K562 (cell line): ENCODE measurements around the gene SLC25A11. TPM values are rescaled to one million over a fixed set of nuclear protein-coding genes. Genes with fewer than 3 reads are reported as not detected.

Source experiments
- ATAC-seq: fragments of 200-7000 bp; cut with Tn5 transposase; 3 replicates; pipeline ENCODE4 v1.9.1; 2020; ENCODE audit warnings: moderate library complexity
- BruUV-seq: library from RNA; stranded (reverse); fragments of 400-500 nt; replicated peaks from 2 replicates; lab custom pipeline; 2021; lab: Mats Ljungman, UMichigan
- CTCF ChIA-PET: fragments of 300-600 bp; formaldehyde crosslinking; extraction: SDS; loops from one replicate; lab custom pipeline; 2021; ENCODE audit warnings: low intra/inter-chr PET ratio; lab: Yijun Ruan, JAX
- POLR2A ChIA-PET: fragments of 300-600, 350-650 bp; sonication (Branson Sonifier 250); formaldehyde crosslinking; extraction: SDS; loops from one replicate; lab custom pipeline; 2021; ENCODE audit warnings: antibody characterized with exemption, inconsistent platforms; lab: Yijun Ruan, JAX
- DNase-seq, 4 experiments: peaks; one replicate each; pipeline versions ENCODE4 v3.0.0 to v3.0.0-alpha.2; 2011 to 2018; ENCODE audit warnings: low spot score in 3 of 4, mixed read lengths in 3 of 4; ENCODE audit errors: extremely low read depth in 1 of 4
- FAIRE-seq: peaks from 2 replicates; lab custom pipeline; 2011; peaks lifted over from hg19 to GRCh38; lab: Jason Lieb, UNC
- H2AFZ ChIP-seq: 2 replicates; pipeline ENCODE4 v1.6.0; 2011; ENCODE audit warnings: low read depth, low read length, control low read depth, inconsistent platforms
- H3K27ac ChIP-seq: fragments of 200-600 bp; 3 replicates; pipeline ENCODE4 v1.8.0; 2011; ENCODE audit warnings: low read depth, mild to moderate bottlenecking, control low read depth, inconsistent platforms, low read length, moderate library complexity, mixed read lengths; ENCODE audit errors: extremely low read depth
- H3K27me3 ChIP-seq, 2 experiments: fragments of 300-600 bp in 1 of 2; 2 replicates in 1 of 2; 3 replicates in 1 of 2; pipeline versions ENCODE4 v1.6.0 to v1.8.0; 2011; ENCODE audit warnings: inconsistent platforms in 2 of 2, low read length in 2 of 2, mild to moderate bottlenecking in 1 of 2, mixed read lengths in 1 of 2, moderate library complexity in 1 of 2; ENCODE audit not compliant: control insufficient read depth in 2 of 2, insufficient read depth in 2 of 2
- H3K36me3 ChIP-seq: fragments of 300-600 bp; 3 replicates; pipeline ENCODE4 v1.8.0; 2011; ENCODE audit warnings: mild to moderate bottlenecking, low read length, inconsistent platforms; ENCODE audit not compliant: control insufficient read depth, insufficient read depth
- H3K4me1 ChIP-seq, 2 experiments: fragments of 200-600 bp in 1 of 2; replicated peaks in 1 of 2; 2 replicates in 1 of 2; 3 replicates in 1 of 2; pipeline versions ENCODE4 v1.5.1 to v1.8.0; 2011; ENCODE audit warnings: inconsistent platforms in 2 of 2, low read length in 2 of 2, mild to moderate bottlenecking in 1 of 2, mixed read lengths in 1 of 2, moderate library complexity in 1 of 2; ENCODE audit not compliant: control insufficient read depth in 2 of 2, insufficient read depth in 2 of 2
- H3K4me2 ChIP-seq: 2 replicates; pipeline ENCODE4 v1.6.1; 2011; ENCODE audit warnings: low read length, control low read depth, inconsistent platforms, mixed read lengths; ENCODE audit not compliant: insufficient read depth
- H3K4me3 ChIP-seq: fragments of 200-600 bp; sonication (generic), shearing (Covaris generic); 2 replicates; pipeline ENCODE4 v1.5.1; 2016; ENCODE audit warnings: control low read depth, inconsistent platforms
- H3K79me2 ChIP-seq: fragments of 200-600 bp; 3 replicates; pipeline ENCODE4 v1.8.0; 2011; ENCODE audit warnings: low read length, inconsistent platforms; ENCODE audit not compliant: control insufficient read depth, insufficient read depth
- H3K9ac ChIP-seq, 2 experiments: 2 replicates each; pipeline versions ENCODE4 v1.6.0 to v1.6.1; 2011; ENCODE audit warnings: low read depth in 2 of 2, low read length in 2 of 2, control low read depth in 1 of 2, inconsistent platforms in 1 of 2, mild to moderate bottlenecking in 1 of 2, mixed read lengths in 1 of 2; ENCODE audit not compliant: insufficient read depth in 1 of 2
- H3K9me1 ChIP-seq: one replicate; pipeline ENCODE4 v1.6.0; 2011; ENCODE audit warnings: inconsistent platforms, mild to moderate bottlenecking, low read length, moderate library complexity; ENCODE audit not compliant: control insufficient read depth, insufficient read depth
- H3K9me3 ChIP-seq: replicated peaks from 2 replicates; pipeline ENCODE4 v1.5.1; 2011; ENCODE audit warnings: low read depth, low read length, inconsistent platforms; ENCODE audit not compliant: control insufficient read depth, insufficient read depth
- H4K20me1 ChIP-seq: replicated peaks from 2 replicates; pipeline ENCODE4 v1.6.1; 2011; ENCODE audit warnings: low read length, inconsistent platforms, mixed read lengths; ENCODE audit not compliant: control insufficient read depth, insufficient read depth
- POLR2G ChIP-seq: fragments of 200-400 bp; formaldehyde crosslinking; IDR thresholded peaks from 2 replicates; pipeline ENCODE4 v1.6.1; 2017; ENCODE audit warnings: low read depth, mild to moderate bottlenecking, antibody characterized with exemption, low read length, moderate library complexity
- XRCC4 ChIP-seq: IDR thresholded peaks from one replicate; pipeline ENCODE4 v1.6.1; 2011; ENCODE audit not compliant: insufficient read depth, insufficient read length; ENCODE audit errors: extremely low read depth
- WGBS: fragments of 100-300 bp; shearing (Covaris generic); methylation state at CpG from one replicate; pipeline ENCODE4 v1.1.6; 2016; ENCODE audit warnings: low coverage, mixed read lengths; ENCODE audit not compliant: insufficient coverage; ENCODE audit errors: missing lambda C conversion rate; 5-methylcytosine and 5-hydroxymethylcytosine counted together
- in situ Hi-C: fragments of 300-500 bp; cut with MboI; formaldehyde crosslinking; loops from 4 replicates; pipeline ENCODE4 v1.15.0; 2018; ENCODE audit warnings: inconsistent platforms, mixed read lengths
- intact Hi-C: fragments of 100-400 bp; cut with micrococcal nuclease; formaldehyde crosslinking; loops from 2 replicates; pipeline ENCODE4 v1.14.2; 2022
- polyA plus RNA-seq, 8 experiments: library from polyadenylated mRNA; depleted of rRNA in 4 of 8; stranded (reverse) in 5 of 8; unstranded in 3 of 8; fragments of >200 nt; fragmentation: Nextera tagmentation in 2 of 8; fragmentation: Illumina TruSeq in 1 of 8; extraction: Ambion mirVana in 2 of 8; extraction: Trizol in 1 of 8; gene quantifications; 2 replicates each; pipeline versions ENCODE4 v1.2.1 to v1.2.3, GENCODE V29; 2011 to 2014; ENCODE audit warnings: inconsistent platforms in 1 of 8, missing spikeins in 1 of 8
- total RNA-seq, 7 experiments: library from RNA; depleted of rRNA in 6 of 7; stranded (reverse); fragments of >200 nt in 6 of 7; fragmentation: Illumina TruSeq in 2 of 7; extraction: Trizol in 2 of 7; gene quantifications; 2 replicates each; pipeline versions ENCODE4 v1.2.1 to v1.2.3, GENCODE V29; 2011 to 2021; ENCODE audit warnings: low replicate concordance in 1 of 7

The SLC25A11 gene
- total and polyA plus RNA-seq, 9 of the 15 experiments (the other 6 are each of a cell fraction or from before 2014, with no cell fraction given): 3.1 to 56.7 (median 32.9) TPM

DNA sequence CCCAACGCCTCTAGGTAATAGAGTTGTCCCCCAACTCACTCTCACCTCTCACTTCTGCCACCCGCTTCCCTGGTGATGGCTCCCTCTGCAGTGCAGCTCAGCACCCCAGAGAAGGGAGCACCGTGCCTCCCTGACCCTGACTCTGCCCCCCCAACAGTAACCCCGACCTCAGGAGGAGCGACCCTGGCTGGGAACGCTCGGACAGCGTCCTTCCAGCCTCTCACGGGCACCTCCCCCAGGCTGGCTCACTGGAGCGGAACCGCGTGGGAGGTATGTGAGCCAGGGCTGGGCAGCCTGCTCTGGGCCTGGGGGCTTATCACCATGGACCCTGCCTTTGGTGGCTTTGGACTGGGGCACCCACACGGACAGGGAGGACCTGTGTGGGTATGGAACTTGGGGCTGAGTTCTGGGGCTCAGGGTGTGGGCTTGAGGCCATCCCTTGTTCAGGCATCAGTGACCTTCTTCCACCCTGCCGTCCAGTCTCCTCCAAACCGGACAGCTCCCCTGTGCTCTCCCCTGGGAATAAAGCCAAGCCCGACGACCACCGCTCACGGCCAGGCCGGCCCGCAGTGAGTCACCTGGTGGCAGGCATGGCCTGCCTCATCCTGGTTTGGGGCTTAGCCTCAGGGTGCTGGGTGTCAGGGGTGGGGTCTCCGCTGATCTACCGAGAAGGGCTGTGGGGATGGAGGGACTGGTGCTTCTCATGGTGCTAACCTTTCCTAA, 47.2 kb downstream of the SLC25A11 start:
- H3K79me2 ChIP-seq: no peaks in the 10 kb centered on the region
- intact Hi-C loops: no loop called here
- no peak for DNase-seq
- in situ Hi-C loops: no loop called here
- H2AFZ ChIP-seq: no peak overlapping the region
- no peak overlapping the region for H3K27ac ChIP-seq
- H4K20me1 ChIP-seq: 0 out of 2 replicates have a peak, but pooled peaks cover 3% of the 10 kb centered on the region
- BruUV-seq: no TSS peak
- no peak for FAIRE-seq
- peak; percentile 51; the same call in 1 of the 2 replicates for TF ChIP-seq POLR2G
- no peak for TF ChIP-seq XRCC4
- TF ChIP-seq, all 486 proteins: peak for 1
- no peaks in the 10 kb centered on the region for H3K27me3 ChIP-seq
- 80% methylated on average over 6 of the region's 23 CpGs for WGBS
- peaks cover 74% of the 10 kb centered on the region; the same call in 2 of the 3 replicates for H3K36me3 ChIP-seq
- ChIA-PET POLR2A (no interaction called here), CTCF (no interaction called here)
- ATAC-seq: no peak
- H3K4me3 ChIP-seq: no peak overlapping the region
- no peak overlapping the region for H3K4me2 ChIP-seq
- peaks cover 0 to 18% of the 10 kb centered on the region in 2 experiments; a peak in 2 of 5 replicates for H3K4me1 ChIP-seq
- H3K9me3 ChIP-seq: no peaks in the 10 kb centered on the region
- peak overlapping the region in 1 of 2 experiments; percentile 22; a peak in 1 of 4 replicates for H3K9ac ChIP-seq
- H3K9me1 ChIP-seq: no peaks in the 10 kb centered on the region
